H9 (cell line): ENCODE measurements around the gene RNF220. TPM values are rescaled to one million over a fixed set of nuclear protein-coding genes. Genes with fewer than 3 reads are reported as not detected.

ENCODE experiments used
- DNase-seq: peaks from one replicate; pipeline ENCODE4 v3.0.0-alpha.2; 2017
- H2AFZ ChIP-seq: one replicate; pipeline ENCODE4 v1.6.1; 2013; ENCODE audit warnings: mild to moderate bottlenecking, low read length, control low read depth, moderate library complexity
- H2AK5ac ChIP-seq: 2 replicates; pipeline ENCODE4 v1.6.1; 2013; ENCODE audit warnings: low read length, control low read depth, mixed read lengths; ENCODE audit not compliant: insufficient read length
- H2BK120ac ChIP-seq: one replicate; pipeline ENCODE4 v1.6.1; 2013; ENCODE audit warnings: low read depth, mild to moderate bottlenecking, low read length, control low read depth, inconsistent platforms; ENCODE audit not compliant: poor library complexity, severe bottlenecking
- H2BK12ac ChIP-seq: 2 replicates; pipeline ENCODE4 v1.6.1; 2013; ENCODE audit warnings: low read length, control low read depth, mixed read lengths, low read depth; ENCODE audit not compliant: insufficient read length
- H2BK15ac ChIP-seq: 2 replicates; pipeline ENCODE4 v1.6.1; 2013; ENCODE audit warnings: low read depth, low read length, control low read depth
- H2BK20ac ChIP-seq: one replicate; pipeline ENCODE4 v1.6.1; 2013; ENCODE audit warnings: low read depth, mild to moderate bottlenecking, low read length, control low read depth, inconsistent platforms; ENCODE audit not compliant: poor library complexity, severe bottlenecking
- H2BK5ac ChIP-seq: 2 replicates; pipeline ENCODE4 v1.6.1; 2013; ENCODE audit warnings: low read length, control low read depth, mixed read lengths; ENCODE audit not compliant: insufficient read length
- H3K14ac ChIP-seq: 2 replicates; pipeline ENCODE4 v1.6.1; 2013; ENCODE audit warnings: low read length, control low read depth; ENCODE audit not compliant: insufficient read depth
- H3K18ac ChIP-seq: 2 replicates; pipeline ENCODE4 v1.6.1; 2013; ENCODE audit warnings: low read depth, mild to moderate bottlenecking, mixed read lengths, low read length, control low read depth; ENCODE audit not compliant: insufficient read length
- H3K23ac ChIP-seq: 2 replicates; pipeline ENCODE4 v1.6.1; 2013; ENCODE audit warnings: low read length, control low read depth, mixed read lengths, low read depth; ENCODE audit not compliant: insufficient read length
- H3K23me2 ChIP-seq: 2 replicates; pipeline ENCODE4 v1.6.1; 2013; ENCODE audit warnings: low read depth, mild to moderate bottlenecking, mixed read lengths, low read length, control low read depth; ENCODE audit not compliant: insufficient read length, poor library complexity, severe bottlenecking
- H3K27ac ChIP-seq: 2 replicates; pipeline ENCODE4 v1.5.1; 2013; ENCODE audit warnings: low read length, control low read depth, mixed read lengths, low read depth; ENCODE audit not compliant: insufficient read length
- H3K27me3 ChIP-seq: 2 replicates; pipeline ENCODE4 v1.6.1; 2013; ENCODE audit warnings: low read length, control low read depth, inconsistent platforms; ENCODE audit not compliant: insufficient read depth
- H3K4ac ChIP-seq: 2 replicates; pipeline ENCODE4 v1.6.1; 2013; ENCODE audit warnings: low read depth, mild to moderate bottlenecking, control low read depth, inconsistent platforms, low read length, moderate library complexity
- H3K4me1 ChIP-seq: 2 replicates; pipeline ENCODE4 v1.6.1; 2013; ENCODE audit warnings: low read length, control low read depth, inconsistent platforms; ENCODE audit not compliant: insufficient read depth
- H3K4me2 ChIP-seq: 2 replicates; pipeline ENCODE4 v1.6.1; 2013; ENCODE audit warnings: low read length, control low read depth, mixed read lengths; ENCODE audit not compliant: insufficient read length, insufficient read depth
- H3K56ac ChIP-seq: 2 replicates; pipeline ENCODE4 v1.6.1; 2013; ENCODE audit warnings: low read depth, mild to moderate bottlenecking, mixed read lengths, low read length, control low read depth; ENCODE audit not compliant: insufficient read length
- H3K79me1 ChIP-seq: 2 replicates; pipeline ENCODE4 v1.6.1; 2013; ENCODE audit warnings: low read depth, mild to moderate bottlenecking, moderate library complexity, low read length, control low read depth, inconsistent platforms; ENCODE audit not compliant: insufficient read depth, poor library complexity, severe bottlenecking
- H3K79me2 ChIP-seq: 2 replicates; pipeline ENCODE4 v1.6.1; 2013; ENCODE audit warnings: low read length, control low read depth, inconsistent platforms; ENCODE audit not compliant: insufficient read depth
- H3K9ac ChIP-seq: 2 replicates; pipeline ENCODE4 v1.6.1; 2013; ENCODE audit warnings: low read length, control low read depth, mixed read lengths; ENCODE audit not compliant: insufficient read length; ENCODE audit errors: extremely low read depth
- H3K9me3 ChIP-seq: one replicate; pipeline ENCODE4 v1.6.1; 2013; ENCODE audit warnings: low read depth, low read length, inconsistent platforms; ENCODE audit not compliant: control insufficient read depth
- H3T11ph ChIP-seq: one replicate; pipeline ENCODE4 v1.6.1; 2013; ENCODE audit warnings: mild to moderate bottlenecking, low read length, control low read depth, inconsistent platforms
- H4K20me1 ChIP-seq: one replicate; pipeline ENCODE4 v1.6.1; 2013; ENCODE audit not compliant: control insufficient read depth, insufficient read length, insufficient read depth
- H4K5ac ChIP-seq: 2 replicates; pipeline ENCODE4 v1.6.1; 2013; ENCODE audit warnings: low read depth, mild to moderate bottlenecking, mixed read lengths, low read length, control low read depth; ENCODE audit not compliant: insufficient read length
- H4K8ac ChIP-seq: replicated peaks from 2 replicates; pipeline ENCODE4 v1.6.1; 2013; ENCODE audit warnings: low read length, control low read depth, mixed read lengths, low read depth; ENCODE audit not compliant: insufficient read length
- H4K91ac ChIP-seq: 2 replicates; pipeline ENCODE4 v1.6.1; 2013; ENCODE audit warnings: low read depth, mild to moderate bottlenecking, moderate library complexity, mixed read lengths, low read length, control low read depth; ENCODE audit not compliant: insufficient read length
- H3K27ac Mint-ChIP-seq, 3 experiments: 2 replicates in 2 of 3; 3 replicates in 1 of 3; pipeline ENCODE4 v1.8.0; 2020 to 2021; ENCODE audit warnings: mixed read lengths in 3 of 3, mild to moderate bottlenecking in 1 of 3, moderate library complexity in 1 of 3
- H3K27me3 Mint-ChIP-seq: 2 replicates; pipeline ENCODE4 v1.8.0; 2021; ENCODE audit warnings: low read depth, mild to moderate bottlenecking, moderate library complexity, mixed read lengths
- H3K36me3 Mint-ChIP-seq, 3 experiments: 2 replicates in 2 of 3; 3 replicates in 1 of 3; pipeline ENCODE4 v1.8.0; 2020 to 2021; ENCODE audit warnings: low read depth in 3 of 3, mixed read lengths in 3 of 3; ENCODE audit not compliant: insufficient read depth in 1 of 3
- H3K4me1 Mint-ChIP-seq, 2 experiments: 2 replicates each; pipeline ENCODE4 v1.8.0; 2020; ENCODE audit warnings: mixed read lengths in 2 of 2
- H3K4me3 Mint-ChIP-seq, 2 experiments: 2 replicates in 1 of 2; 3 replicates in 1 of 2; pipeline ENCODE4 v1.8.0; 2020 to 2021; ENCODE audit warnings: mild to moderate bottlenecking in 2 of 2, mixed read lengths in 2 of 2, moderate library complexity in 1 of 2
- H3K9me3 Mint-ChIP-seq, 2 experiments: 2 replicates in 1 of 2; 3 replicates in 1 of 2; pipeline ENCODE4 v1.8.0; 2020; ENCODE audit warnings: mild to moderate bottlenecking in 2 of 2, mixed read lengths in 2 of 2, moderate library complexity in 1 of 2
- CTCF ChIP-seq: fragments of 200-600 bp; sonication (generic); conservative IDR thresholded peaks from 3 replicates; pipeline ENCODE4 v1.8.0; 2021; ENCODE audit warnings: antibody characterized with exemption, mild to moderate bottlenecking
- WGBS: extraction: QIAGEN DNeasy Blood & Tissue Kit; methylation state at CpG from one replicate; pipeline ENCODE4 v1.1.7; 2013; ENCODE audit warnings: missing lambda C conversion rate, low lambda C conversion rate, mixed read lengths; ENCODE audit not compliant: insufficient read length; ENCODE audit errors: extremely low coverage; 5-methylcytosine and 5-hydroxymethylcytosine counted together
- total RNA-seq: library from RNA; stranded (reverse); gene quantifications from 2 replicates; pipeline ENCODE4 v1.2.1, GENCODE V29; 2021

Gene RNF220
- total RNA-seq, 1 experiment from 2014 or later, result 109 TPM

GRCh38 chr1:44417351-44418021, 12.4 kb downstream of the RNF220 start:
- H3K27me3 ChIP-seq, result no peaks in the 10 kb centered on the region; the same call in 1 of the 2 replicates
- Mint-ChIP-seq H3K4me3 (peak overlapping the region; percentile 60 to 89), H3K4me1 (peaks cover 27 to 37% of the 10 kb centered on the region in 2 experiments), H3K36me3 (peaks cover 0 to 7% (median 6%) of the 10 kb centered on the region in 3 experiments; a peak in 4 of 7 replicates), H3K27ac (peak overlapping the region in 1 of 3 experiments; percentile 71; a peak in 3 of 7 replicates), H3K27me3 (peaks cover 67% of the 10 kb centered on the region), H3K9me3 (no peaks in the 10 kb centered on the region)
- H4K91ac ChIP-seq, result no peak overlapping the region
- no peak overlapping the region for H2BK5ac ChIP-seq
- peak overlapping the region; percentile 71 for H3K4me2 ChIP-seq
- H4K8ac ChIP-seq, result no peak overlapping the region
- no peak overlapping the region for H3T11ph ChIP-seq
- H4K5ac ChIP-seq, result no peak overlapping the region
- H2BK120ac ChIP-seq, result no peak overlapping the region
- H3K18ac ChIP-seq, result peak overlapping the region; percentile 79
- DNase-seq, result peak; percentile 92
- no peak overlapping the region for H3K27ac ChIP-seq
- H2BK20ac ChIP-seq, result no peak overlapping the region
- no peaks in the 10 kb centered on the region for H3K79me2 ChIP-seq
- no peak overlapping the region for H3K56ac ChIP-seq
- H3K4ac ChIP-seq, result no peak overlapping the region
- no peak overlapping the region for H2BK15ac ChIP-seq
- H4K20me1 ChIP-seq, result no peaks in the 10 kb centered on the region
- H3K14ac ChIP-seq, result peak overlapping the region; percentile 64
- peak overlapping the region; percentile 32 for H2AFZ ChIP-seq
- no peak overlapping the region for H2BK12ac ChIP-seq
- no peaks in the 10 kb centered on the region for H3K9me3 ChIP-seq
- no peaks in the 10 kb centered on the region for H3K79me1 ChIP-seq
- H3K23me2 ChIP-seq, result peaks cover 13% of the 10 kb centered on the region
- H3K23ac ChIP-seq, result no peak overlapping the region
- H3K9ac ChIP-seq, result peak overlapping the region; percentile 14
- H3K4me1 ChIP-seq, result peaks cover 8% of the 10 kb centered on the region
- no peak for TF ChIP-seq CTCF
- H2AK5ac ChIP-seq, result no peak overlapping the region
- WGBS, result no CpG with 5 or more reads among the region's 65 CpGs
